GM12873 (cell line): Measurements from ENCODE around the gene OSBP2.

Source experiments
- CTCF ChIP-seq: IDR thresholded peaks from 2 replicates; pipeline ENCODE4 v1.5.1; 2012; ENCODE audit warnings: low read depth, mild to moderate bottlenecking, moderate library complexity, low read length, control low read depth; ENCODE audit not compliant: insufficient read depth; ENCODE audit errors: missing control alignments

OSBP2 gene

GRCh38 chr22:30910358-30910757 lies 215.7 kb downstream of the OSBP2 start:
- TF ChIP-seq CTCF, result no peak

- no peak for TF ChIP-seq CTCF
Measured at GRCh38 chr22:30918761-30919160, 224.1 kb downstream of the OSBP2 start.

- TF ChIP-seq CTCF, result no peak
Measured at GRCh38 chr22:30919973-30920372, 225.3 kb downstream of the OSBP2 start.

- TF ChIP-seq CTCF, result peak; percentile 84
Measured at GRCh38 chr22:30920407-30920806, 225.7 kb downstream of the OSBP2 start.

- no peak for TF ChIP-seq CTCF
Measured at GRCh38 chr22:30921108-30921507, 226.4 kb downstream of the OSBP2 start.

GRCh38 chr22:30922151-30922611 lies 227.5 kb downstream of the OSBP2 start:
- TF ChIP-seq CTCF, result no peak

GRCh38 chr22:30923168-30923900 lies 228.7 kb downstream of the OSBP2 start:
- no peak for TF ChIP-seq CTCF

- no peak for TF ChIP-seq CTCF
Measured at GRCh38 chr22:30925667-30926066, 231.0 kb downstream of the OSBP2 start.
